ENCODE measurements around the gene ARL15. TPM values are rescaled to one million over a fixed set of nuclear protein-coding genes. Genes with fewer than 3 reads are reported as not detected.

ARL15 gene
- total RNA-seq, 1 donor from 2014 or later = 29.5 TPM

DNA sequence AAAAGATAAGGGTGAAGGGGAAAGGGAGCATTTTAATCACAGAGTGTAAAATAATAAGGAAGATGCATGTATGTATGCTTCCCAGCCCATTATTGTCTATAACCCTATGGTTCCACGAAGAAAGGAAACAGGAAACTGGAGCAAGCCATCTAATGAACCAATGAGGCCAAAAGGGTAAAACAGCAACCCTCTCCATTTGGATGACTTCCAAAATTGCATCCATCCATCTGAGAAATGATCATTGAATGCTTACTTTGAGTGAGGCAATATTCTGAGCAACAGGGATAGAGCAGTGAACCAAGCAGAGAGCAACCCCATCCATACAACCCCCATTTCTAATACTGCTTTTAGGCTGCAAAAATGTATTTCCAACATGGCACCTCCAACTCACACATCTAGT is 46.9 kb downstream of the ARL15 start:
- DNase-seq = no peak
- Histone ChIP-seq H3K9me3 (no peaks in the 10 kb centered on the region), H3K4me3 (no peak overlapping the region), H3K36me3 (no peaks in the 10 kb centered on the region), H3K27me3 (no peaks in the 10 kb centered on the region), H3K27ac (no peak overlapping the region), H3K4me1 (no peaks in the 10 kb centered on the region)
- intact Hi-C loops (cut with DNase I) = no loop called here
- no peak for ATAC-seq
- TF ChIP-seq, protein P1, sequence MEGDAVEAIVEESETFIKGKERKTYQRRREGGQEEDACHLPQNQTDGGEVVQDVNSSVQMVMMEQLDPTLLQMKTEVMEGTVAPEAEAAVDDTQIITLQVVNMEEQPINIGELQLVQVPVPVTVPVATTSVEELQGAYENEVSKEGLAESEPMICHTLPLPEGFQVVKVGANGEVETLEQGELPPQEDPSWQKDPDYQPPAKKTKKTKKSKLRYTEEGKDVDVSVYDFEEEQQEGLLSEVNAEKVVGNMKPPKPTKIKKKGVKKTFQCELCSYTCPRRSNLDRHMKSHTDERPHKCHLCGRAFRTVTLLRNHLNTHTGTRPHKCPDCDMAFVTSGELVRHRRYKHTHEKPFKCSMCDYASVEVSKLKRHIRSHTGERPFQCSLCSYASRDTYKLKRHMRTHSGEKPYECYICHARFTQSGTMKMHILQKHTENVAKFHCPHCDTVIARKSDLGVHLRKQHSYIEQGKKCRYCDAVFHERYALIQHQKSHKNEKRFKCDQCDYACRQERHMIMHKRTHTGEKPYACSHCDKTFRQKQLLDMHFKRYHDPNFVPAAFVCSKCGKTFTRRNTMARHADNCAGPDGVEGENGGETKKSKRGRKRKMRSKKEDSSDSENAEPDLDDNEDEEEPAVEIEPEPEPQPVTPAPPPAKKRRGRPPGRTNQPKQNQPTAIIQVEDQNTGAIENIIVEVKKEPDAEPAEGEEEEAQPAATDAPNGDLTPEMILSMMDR (IDR thresholded peaks at IDR 0.05) = no peak

DNA sequence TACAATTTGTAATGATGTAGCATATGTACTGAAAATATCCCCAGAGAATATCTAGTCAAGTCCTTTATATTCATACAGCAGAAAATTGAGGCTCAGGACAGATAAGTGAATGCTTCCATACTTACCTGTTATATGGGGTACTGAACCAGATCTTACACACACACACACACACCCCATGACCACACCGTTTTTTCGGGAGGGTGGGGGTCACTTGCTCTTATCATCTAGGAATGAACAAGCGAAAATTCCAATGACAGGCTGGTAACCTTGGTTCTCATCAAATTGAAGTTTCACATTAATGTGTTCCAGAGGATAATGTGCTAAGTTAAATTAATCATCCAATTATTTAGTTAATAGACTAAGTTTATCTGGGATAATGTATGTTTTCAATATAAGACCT is 48.8 kb downstream of the ARL15 start:
- intact Hi-C loops (cut with DNase I) = no loop called here
- no peaks in the 10 kb centered on the region for H3K27me3 ChIP-seq
- H3K27ac ChIP-seq = no peak overlapping the region
- ATAC-seq (no peak), DNase-seq (no peak)
- H3K9me3 ChIP-seq = no peaks in the 10 kb centered on the region
- no peaks in the 10 kb centered on the region for H3K4me1 ChIP-seq
- no peaks in the 10 kb centered on the region for H3K36me3 ChIP-seq
- H3K4me3 ChIP-seq = no peak overlapping the region
- TF ChIP-seq, protein P1 (IDR thresholded peaks at IDR 0.05) = no peak

DNA sequence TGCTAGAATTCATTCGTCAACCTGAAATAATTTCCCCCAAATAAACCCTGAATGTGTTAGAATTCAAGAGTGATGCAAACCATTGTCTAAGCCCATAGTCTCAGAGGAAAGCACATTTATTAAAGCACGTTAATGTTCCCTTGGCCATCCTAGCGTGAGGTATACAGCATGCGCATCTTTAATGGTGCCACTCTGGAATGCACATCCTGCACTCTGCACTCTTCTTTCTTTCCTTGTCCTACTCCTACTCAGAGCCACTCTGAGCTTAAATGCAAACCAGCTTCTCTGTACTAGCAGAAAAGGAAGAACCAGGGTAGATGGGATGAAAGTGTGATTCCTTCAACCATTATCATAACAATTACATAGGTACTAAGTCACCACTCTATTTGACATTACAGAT is 50.4 kb downstream of the ARL15 start:
- Histone ChIP-seq H3K27me3 (no peaks in the 10 kb centered on the region), H3K4me1 (no peaks in the 10 kb centered on the region), H3K4me3 (no peak overlapping the region), H3K9me3 (no peaks in the 10 kb centered on the region), H3K27ac (no peak overlapping the region), H3K36me3 (no peaks in the 10 kb centered on the region)
- intact Hi-C loops (cut with DNase I) = no loop called here
- ATAC-seq (no peak), DNase-seq (no peak)
- TF ChIP-seq, protein P1 (IDR thresholded peaks at IDR 0.05) = no peak

DNA sequence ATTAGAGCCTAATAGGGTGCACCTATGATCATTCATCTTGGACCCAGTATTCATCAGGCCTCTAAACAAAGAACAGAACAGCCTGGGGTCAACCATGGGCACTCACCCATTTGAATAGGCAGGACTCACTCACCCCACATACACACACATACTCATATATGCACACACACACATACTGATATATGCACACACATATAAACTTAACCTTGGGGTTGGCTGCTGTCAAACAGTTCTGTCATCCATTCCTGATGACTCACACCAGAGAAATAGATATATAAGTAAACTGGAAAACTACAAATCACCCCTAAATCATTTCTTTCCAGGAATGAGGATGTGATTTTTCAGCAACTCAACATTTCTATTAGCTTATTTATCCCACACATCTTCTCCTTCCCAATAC is 51.3 kb downstream of the ARL15 start:
- TF ChIP-seq, protein P1 (IDR thresholded peaks at IDR 0.05) = no peak
- Histone ChIP-seq H3K4me1 (no peaks in the 10 kb centered on the region), H3K4me3 (no peak overlapping the region), H3K36me3 (no peaks in the 10 kb centered on the region), H3K27me3 (no peaks in the 10 kb centered on the region), H3K9me3 (no peaks in the 10 kb centered on the region), H3K27ac (no peak overlapping the region)
- DNase-seq (no peak), ATAC-seq (no peak)
- intact Hi-C loops (cut with DNase I) = no loop called here

DNA sequence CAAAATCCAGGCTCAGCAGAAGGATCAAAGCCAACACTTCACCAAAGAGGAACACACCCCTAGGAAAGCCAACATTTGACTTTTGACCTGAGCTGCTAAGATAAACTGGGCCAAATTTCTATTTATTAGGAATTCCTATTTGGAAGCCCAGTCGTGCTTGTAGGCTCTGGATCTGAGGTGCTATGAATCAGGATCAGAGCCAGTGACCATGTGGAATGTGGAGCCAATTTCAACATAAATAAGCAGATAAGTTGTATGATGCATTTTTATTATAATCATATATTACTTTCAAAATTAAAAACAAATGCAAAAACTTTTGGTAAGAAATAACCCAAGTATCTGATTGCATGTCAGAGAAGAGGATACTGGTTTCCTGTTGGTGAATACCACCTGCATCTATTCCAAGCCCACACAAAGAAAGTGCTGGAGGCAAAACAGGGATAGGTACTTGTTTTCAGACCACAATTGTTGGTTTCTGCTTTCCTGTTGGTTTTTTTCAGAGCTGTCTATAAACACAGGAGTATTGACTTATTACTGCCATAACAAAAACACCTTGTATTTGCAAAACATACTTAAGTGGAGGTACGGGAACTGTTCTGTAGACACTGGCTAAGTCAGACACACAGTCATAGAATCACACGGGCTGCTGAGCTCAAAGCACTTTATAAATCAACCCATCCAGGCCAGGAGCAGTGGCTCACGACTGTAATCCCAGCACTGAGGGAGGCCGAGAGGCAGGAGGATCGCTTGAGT is 52.8 kb downstream of the ARL15 start:
- no peak overlapping the region for H3K27ac ChIP-seq
- ATAC-seq (no peak), DNase-seq (no peak)
- H3K4me3 ChIP-seq = no peak overlapping the region
- H3K4me1 ChIP-seq = no peaks in the 10 kb centered on the region
- TF ChIP-seq, protein P1 (IDR thresholded peaks at IDR 0.05) = no peak
- H3K27me3 ChIP-seq = no peaks in the 10 kb centered on the region
- intact Hi-C loops (cut with DNase I) = no loop called here
- no peaks in the 10 kb centered on the region for H3K9me3 ChIP-seq
- H3K36me3 ChIP-seq = no peaks in the 10 kb centered on the region
